Measurements from ENCODE around the gene FSHR.
A peak's percentile ranks its signal among the peaks of the same experiment; 100 is the strongest.

Gene FSHR

GRCh38 chr2:49154140-49154539, at the start of gene FSHR:
Gene FSHR, minus strand, starts transcription at chr2:49154515. Its CDS starts 98 bp downstream, at chr2:49154417.
- no peak for DNase-seq

- DNase-seq: no peak
Observed at GRCh38 chr2:49199266-49199665, 45.0 kb upstream of the FSHR start.

GRCh38 chr2:49194701-49195100, 40.4 kb upstream of the FSHR start:
- no peak for DNase-seq

GRCh38 chr2:49192036-49192435, 37.7 kb upstream of the FSHR start:
- DNase-seq: no peak

GRCh38 chr2:49189512-49190225, 35.4 kb upstream of the FSHR start:
- no peak for DNase-seq

- no peak for DNase-seq
Observed at GRCh38 chr2:49186050-49186648, 31.8 kb upstream of the FSHR start.

- DNase-seq: no peak
Observed at GRCh38 chr2:49178656-49179055, 24.3 kb upstream of the FSHR start.

GRCh38 chr2:49177194-49177593, 22.9 kb upstream of the FSHR start:
- DNase-seq: no peak

GRCh38 chr2:49175831-49176230, 21.5 kb upstream of the FSHR start:
- DNase-seq: no peak

GRCh38 chr2:49174750-49175149, 20.4 kb upstream of the FSHR start:
- no peak for DNase-seq

- DNase-seq: no peak
Observed at GRCh38 chr2:49167131-49167530, 12.8 kb upstream of the FSHR start.

- peak in 1 of 2 donors; percentile 9 for DNase-seq
Observed at GRCh38 chr2:49165662-49166061, 11.3 kb upstream of the FSHR start.

GRCh38 chr2:49164729-49165128, 10.4 kb upstream of the FSHR start:
- no peak for DNase-seq

- no peak for DNase-seq
Observed at GRCh38 chr2:49162151-49162550, 7.8 kb upstream of the FSHR start.

- DNase-seq: no peak
Observed at GRCh38 chr2:49154891-49155290, 576 bp upstream of the FSHR start.

- no peak for DNase-seq
Observed at GRCh38 chr2:49153252-49153651, 1.1 kb downstream of the FSHR start.

GRCh38 chr2:49152824-49153223, 1.5 kb downstream of the FSHR start:
- DNase-seq: no peak

GRCh38 chr2:49146401-49146800, 7.9 kb downstream of the FSHR start:
- DNase-seq: no peak

GRCh38 chr2:49131801-49132200, 22.5 kb downstream of the FSHR start:
- DNase-seq: no peak

- DNase-seq: no peak
Observed at GRCh38 chr2:49129034-49129433, 25.3 kb downstream of the FSHR start.

- no peak for DNase-seq
Observed at GRCh38 chr2:49123600-49123999, 30.7 kb downstream of the FSHR start.

- no peak for DNase-seq
Observed at GRCh38 chr2:49122107-49122506, 32.2 kb downstream of the FSHR start.

- no peak for DNase-seq
Observed at GRCh38 chr2:49113046-49113445, 41.3 kb downstream of the FSHR start.

- no peak for DNase-seq
Observed at GRCh38 chr2:49111456-49111855, 42.9 kb downstream of the FSHR start.

GRCh38 chr2:49111006-49111405, 43.3 kb downstream of the FSHR start:
- DNase-seq: no peak

Data from hippocampal formation (tissue), 2 donors.